SU-DHL-6 (cell line): Measurements from ENCODE around the gene FKRP.

Experiments used
- H2AFZ ChIP-seq: fragments of 200-600 bp; sonication (generic); 2 replicates; pipeline ENCODE4 v1.6.1; 2014; ENCODE audit warnings: low read depth, mild to moderate bottlenecking, moderate library complexity, mixed read lengths, antibody characterized with exemption, low read length; ENCODE audit not compliant: severe bottlenecking
- H3F3A ChIP-seq: fragments of 200-600 bp; shearing (Covaris generic); 2 replicates; pipeline ENCODE4 v1.6.0; 2016; ENCODE audit warnings: antibody characterized with exemption, mild to moderate bottlenecking; ENCODE audit not compliant: insufficient read depth
- H3K27ac ChIP-seq: fragments of 200-600 bp; sonication (generic); 2 replicates; pipeline ENCODE4 v1.5.1; 2016; ENCODE audit warnings: low read depth, mild to moderate bottlenecking, low read length, moderate library complexity, mixed read lengths
- H3K27me3 ChIP-seq: fragments of 200-600 bp; sonication (generic), shearing (Covaris generic); 2 replicates; pipeline ENCODE4 v1.6.0; 2014; ENCODE audit warnings: mild to moderate bottlenecking, low read length
- H3K36me3 ChIP-seq: fragments of 200-600 bp; sonication (generic); 2 replicates; pipeline ENCODE4 v1.6.1; 2014; ENCODE audit warnings: mild to moderate bottlenecking, low read length, mixed read lengths
- H3K4me2 ChIP-seq: fragments of 300-600, 200-600 bp; shearing (Covaris generic), sonication (generic); 2 replicates; pipeline ENCODE4 v1.6.0; 2014; ENCODE audit warnings: low read length, low read depth, mild to moderate bottlenecking; ENCODE audit not compliant: poor library complexity, severe bottlenecking
- H3K4me3 ChIP-seq: fragments of 200-600 bp; sonication (generic); 2 replicates; pipeline ENCODE4 v1.5.1; 2014; ENCODE audit warnings: antibody characterized with exemption, low read length, mild to moderate bottlenecking, mixed read lengths; ENCODE audit not compliant: insufficient read depth, poor library complexity, severe bottlenecking
- H3K79me2 ChIP-seq: fragments of 200-600 bp; sonication (generic); 2 replicates; pipeline ENCODE4 v1.6.1; 2014; ENCODE audit warnings: mild to moderate bottlenecking, low read length, moderate library complexity; ENCODE audit not compliant: insufficient read depth
- H3K9ac ChIP-seq: fragments of 200-600 bp; sonication (generic); 2 replicates; pipeline ENCODE4 v1.7.0; 2014; ENCODE audit warnings: mild to moderate bottlenecking, low read length
- H3K9me2 ChIP-seq: fragments of 200-600 bp; sonication (generic); replicated peaks from 2 replicates; pipeline ENCODE4 v1.6.1; 2014; ENCODE audit warnings: low read length; ENCODE audit not compliant: insufficient read depth
- H3K9me3 ChIP-seq: fragments of 200-600 bp; sonication (generic); 2 replicates; pipeline ENCODE4 v1.6.1; 2014; ENCODE audit warnings: low read length, mixed read lengths; ENCODE audit not compliant: insufficient read depth
- H4K20me1 ChIP-seq: fragments of 200-600 bp; sonication (generic); 2 replicates; pipeline ENCODE4 v1.6.1; 2014; ENCODE audit warnings: low read depth, mild to moderate bottlenecking, antibody characterized with exemption, low read length, moderate library complexity, mixed read lengths
- CTCF ChIP-seq: fragments of 200-600 bp; sonication (generic); IDR thresholded peaks from one replicate; pipeline ENCODE4 v1.5.1; 2017; ENCODE audit warnings: antibody characterized with exemption, mild to moderate bottlenecking, low read length, moderate library complexity; ENCODE audit not compliant: insufficient read depth, poor library complexity, severe bottlenecking
- EZH2phosphoT487 ChIP-seq: fragments of 200-600 bp; sonication (generic), shearing (Covaris generic); conservative IDR thresholded peaks from 2 replicates; pipeline ENCODE4 v1.6.1; 2018; ENCODE audit warnings: mild to moderate bottlenecking, antibody characterized with exemption, low read length, moderate library complexity, mixed read lengths

The FKRP gene, protein sequence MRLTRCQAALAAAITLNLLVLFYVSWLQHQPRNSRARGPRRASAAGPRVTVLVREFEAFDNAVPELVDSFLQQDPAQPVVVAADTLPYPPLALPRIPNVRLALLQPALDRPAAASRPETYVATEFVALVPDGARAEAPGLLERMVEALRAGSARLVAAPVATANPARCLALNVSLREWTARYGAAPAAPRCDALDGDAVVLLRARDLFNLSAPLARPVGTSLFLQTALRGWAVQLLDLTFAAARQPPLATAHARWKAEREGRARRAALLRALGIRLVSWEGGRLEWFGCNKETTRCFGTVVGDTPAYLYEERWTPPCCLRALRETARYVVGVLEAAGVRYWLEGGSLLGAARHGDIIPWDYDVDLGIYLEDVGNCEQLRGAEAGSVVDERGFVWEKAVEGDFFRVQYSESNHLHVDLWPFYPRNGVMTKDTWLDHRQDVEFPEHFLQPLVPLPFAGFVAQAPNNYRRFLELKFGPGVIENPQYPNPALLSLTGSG

GRCh38 chr19:46745521-46746280, at the start of gene FKRP:
TSS of gene FKRP (plus strand) at chr19:46746057. CDS start at chr19:46755451, 9,394 bp downstream.
- Histone ChIP-seq H2AFZ (peak within 1 kb of the TSS; percentile 78), H3K27me3 (no peaks in the 10 kb centered on the region), H3K4me3 (peak within 1 kb of the TSS; percentile 90), H3K9me3 (no peaks in the 10 kb centered on the region), H3K79me2 (peaks cover 58% of the 10 kb centered on the region), H3K9ac (peak within 1 kb of the TSS; percentile 99), H3K27ac (peak within 1 kb of the TSS; percentile 80), H3K36me3 (no peaks in the 10 kb centered on the region), H4K20me1 (no peaks in the 10 kb centered on the region; the same call in 1 of the 2 replicates), H3K4me2 (peak within 1 kb of the TSS; percentile 95), H3F3A (peaks cover 5% of the 10 kb centered on the region; the same call in 1 of the 2 replicates), H3K9me2 (no peaks in the 10 kb centered on the region)
- no peak for TF ChIP-seq EZH2phosphoT487
- no peak for TF ChIP-seq CTCF

- Histone ChIP-seq H3K4me3 (no peak overlapping the region), H3K27ac (no peak overlapping the region), H3K27me3 (no peaks in the 10 kb centered on the region), H3K79me2 (no peaks in the 10 kb centered on the region), H3K4me2 (no peak overlapping the region), H3K9me3 (no peaks in the 10 kb centered on the region), H3K9me2 (no peaks in the 10 kb centered on the region), H3K9ac (no peak overlapping the region), H4K20me1 (no peaks in the 10 kb centered on the region), H3F3A (no peaks in the 10 kb centered on the region), H2AFZ (no peak overlapping the region), H3K36me3 (peaks cover 16% of the 10 kb centered on the region; the same call in 1 of the 2 replicates)
- TF ChIP-seq EZH2phosphoT487 (no peak), CTCF (no peak)
Observed at GRCh38 chr19:46696866-46697203, 49.0 kb upstream of the FKRP start.

- no peaks in the 10 kb centered on the region for H3F3A ChIP-seq
- no peak overlapping the region for H3K9ac ChIP-seq
- no peak for TF ChIP-seq CTCF
- no peak for TF ChIP-seq EZH2phosphoT487
- H4K20me1 ChIP-seq: no peaks in the 10 kb centered on the region
- H3K27ac ChIP-seq: no peak overlapping the region
- H3K4me2 ChIP-seq: no peak overlapping the region
- H3K27me3 ChIP-seq: no peaks in the 10 kb centered on the region
- no peaks in the 10 kb centered on the region for H3K9me3 ChIP-seq
- H3K36me3 ChIP-seq: peaks cover 14% of the 10 kb centered on the region; the same call in 1 of the 2 replicates
- H3K9me2 ChIP-seq: no peaks in the 10 kb centered on the region
- no peak overlapping the region for H3K4me3 ChIP-seq
- no peaks in the 10 kb centered on the region for H3K79me2 ChIP-seq
- no peak overlapping the region for H2AFZ ChIP-seq
Observed at GRCh38 chr19:46697204-46697960, 48.5 kb upstream of the FKRP start.
